Epithelial cell of proximal tubule (primary cell): Measurements from ENCODE around the gene LNPK. TPM values are rescaled to one million over a fixed set of nuclear protein-coding genes. Genes with fewer than 3 reads are reported as not detected.
"Not testable (repeated sequence)": the region's sequence is repeated elsewhere in the genome, so short reads cannot be mapped to it uniquely, and the experiment has no call there.

Experiments
- DNase-seq: peaks from one replicate; pipeline ENCODE4 v3.0.0-alpha.2; 2011; ENCODE audit warnings: low read depth
- H3K4me3 ChIP-seq: 2 replicates; pipeline ENCODE4 v1.5.1; 2011; ENCODE audit warnings: low read depth, mild to moderate bottlenecking, low read length
- CTCF ChIP-seq: conservative IDR thresholded peaks from 2 replicates; pipeline ENCODE4 v1.5.1; 2012; ENCODE audit warnings: low read depth, mild to moderate bottlenecking, low read length
- total RNA-seq: library from RNA; depleted of rRNA; stranded (reverse); fragments of >200 nt; gene quantifications from 2 replicates; pipeline ENCODE4 v1.2.3, GENCODE V29; 2015

Gene LNPK
- total RNA-seq, 1 donor from 2014 or later, result 22.5 TPM

- no peak overlapping the region for H3K4me3 ChIP-seq
- no peak for DNase-seq
- TF ChIP-seq CTCF, result no peak
Observed at GRCh38 chr2:175931805-175932204, 70.3 kb downstream of the LNPK start.

- no peak for TF ChIP-seq CTCF
- DNase-seq, result no peak
Observed at GRCh38 chr2:175930504-175930903, 71.6 kb downstream of the LNPK start.

GRCh38 chr2:175929850-175930249 lies 72.2 kb downstream of the LNPK start:
- no peak for TF ChIP-seq CTCF
- H3K4me3 ChIP-seq, result no peak overlapping the region
- no peak for DNase-seq

More at GRCh38 chr2:175930504-175930903, 71.6 kb downstream of the LNPK start:
- H3K4me3 ChIP-seq, result no peak overlapping the region

- DNase-seq, result no peak
- no peak for TF ChIP-seq CTCF
Observed at GRCh38 chr2:175926272-175926671, 75.8 kb downstream of the LNPK start.

GRCh38 chr2:175922160-175922559 lies 79.9 kb downstream of the LNPK start:
- TF ChIP-seq CTCF, result no peak
- H3K4me3 ChIP-seq, result no peak overlapping the region
- DNase-seq, result no peak

More at GRCh38 chr2:175926272-175926671, 75.8 kb downstream of the LNPK start:
- no peak overlapping the region for H3K4me3 ChIP-seq

GRCh38 chr2:175918935-175919334 lies 83.1 kb downstream of the LNPK start:
- H3K4me3 ChIP-seq, result no peak overlapping the region
- DNase-seq, result no peak
- TF ChIP-seq CTCF, result no peak

- no peak for DNase-seq
- no peak overlapping the region for H3K4me3 ChIP-seq
- no peak for TF ChIP-seq CTCF
Observed at GRCh38 chr2:175914846-175915245, 87.2 kb downstream of the LNPK start.

- not testable (repeated sequence) for H3K4me3 ChIP-seq, DNase-seq
Observed at GRCh38 chr2:175913849-175914743, 88.0 kb downstream of the LNPK start.

- DNase-seq, H3K4me3 ChIP-seq: not testable (repeated sequence)
Observed at GRCh38 chr2:175913267-175913666, 88.8 kb downstream of the LNPK start.
